HG02884 (cell line): ENCODE measurements around the gene CHID1.

Experiments
- ATAC-seq: cut with Tn5 transposase; IDR thresholded peaks from one replicate; pipeline ENCODE4 v1.9.1; 2021; ENCODE audit warnings: mild to moderate bottlenecking, moderate library complexity; ENCODE audit not compliant: unreplicated experiment

The CHID1 gene

DNA sequence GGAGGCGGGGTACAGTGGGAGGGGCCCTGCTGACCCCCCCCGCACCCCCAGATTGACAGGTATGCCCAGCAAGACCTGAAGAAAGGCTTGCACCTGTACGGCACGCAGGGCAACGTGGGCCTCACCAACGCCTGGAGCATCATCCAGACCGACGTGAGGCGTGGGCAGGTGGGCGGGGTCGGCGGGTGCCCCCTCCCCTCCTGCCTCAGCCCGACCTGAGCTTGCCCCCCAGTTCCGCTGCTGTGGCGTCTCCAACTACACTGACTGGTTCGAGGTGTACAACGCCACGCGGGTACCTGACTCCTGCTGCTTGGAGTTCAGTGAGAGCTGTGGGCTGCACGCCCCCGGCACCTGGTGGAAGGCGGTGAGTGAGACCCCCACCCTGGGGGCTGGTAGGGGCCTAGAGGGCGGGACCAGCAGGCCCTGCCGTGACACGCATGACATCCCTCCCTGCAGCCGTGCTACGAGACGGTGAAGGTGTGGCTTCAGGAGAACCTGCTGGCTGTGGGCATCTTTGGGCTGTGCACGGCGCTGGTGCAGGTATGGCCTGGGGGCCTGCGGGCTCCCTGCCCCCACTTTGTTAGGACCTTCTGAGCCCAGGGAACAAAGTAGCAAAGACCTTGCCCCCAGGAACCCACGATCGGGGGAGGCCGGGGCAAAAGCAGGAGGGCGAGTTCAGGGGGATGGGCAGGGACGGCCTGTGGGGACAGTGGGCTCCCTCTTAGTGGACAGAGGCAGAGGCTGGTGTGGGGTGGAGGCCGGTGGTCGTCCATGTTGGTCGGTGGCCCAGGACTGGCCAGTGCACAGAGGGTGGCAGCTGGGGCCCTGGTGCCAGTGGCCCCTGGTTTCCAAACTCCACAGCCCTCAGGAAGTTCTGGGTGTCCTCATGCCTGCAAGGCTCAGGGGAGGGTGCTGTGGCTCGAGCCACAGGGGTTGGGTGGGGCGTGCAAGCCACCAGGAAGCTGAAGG, 44.9 kb downstream of the CHID1 start:
- no peak for ATAC-seq

DNA sequence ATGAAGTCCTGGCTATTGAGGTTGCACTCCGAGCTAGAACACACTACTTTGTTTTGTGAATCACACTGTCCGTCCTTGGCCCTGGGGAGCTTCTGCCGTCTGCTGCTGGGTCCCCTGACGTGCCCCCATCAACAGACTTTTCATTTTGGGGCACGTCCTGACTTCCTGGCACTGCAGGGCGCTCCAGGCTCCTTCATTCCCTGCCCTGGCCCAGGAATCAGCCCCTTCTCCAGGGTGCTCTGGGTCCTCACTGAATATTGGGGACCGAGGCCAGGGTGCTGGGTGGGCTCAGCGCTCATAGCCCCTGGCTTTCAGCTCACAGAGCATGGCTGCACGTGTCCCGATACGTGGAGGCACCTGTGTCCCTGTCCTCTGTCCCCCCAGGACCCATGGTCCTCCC, 45.7 kb downstream of the CHID1 start:
- no peak for ATAC-seq

DNA sequence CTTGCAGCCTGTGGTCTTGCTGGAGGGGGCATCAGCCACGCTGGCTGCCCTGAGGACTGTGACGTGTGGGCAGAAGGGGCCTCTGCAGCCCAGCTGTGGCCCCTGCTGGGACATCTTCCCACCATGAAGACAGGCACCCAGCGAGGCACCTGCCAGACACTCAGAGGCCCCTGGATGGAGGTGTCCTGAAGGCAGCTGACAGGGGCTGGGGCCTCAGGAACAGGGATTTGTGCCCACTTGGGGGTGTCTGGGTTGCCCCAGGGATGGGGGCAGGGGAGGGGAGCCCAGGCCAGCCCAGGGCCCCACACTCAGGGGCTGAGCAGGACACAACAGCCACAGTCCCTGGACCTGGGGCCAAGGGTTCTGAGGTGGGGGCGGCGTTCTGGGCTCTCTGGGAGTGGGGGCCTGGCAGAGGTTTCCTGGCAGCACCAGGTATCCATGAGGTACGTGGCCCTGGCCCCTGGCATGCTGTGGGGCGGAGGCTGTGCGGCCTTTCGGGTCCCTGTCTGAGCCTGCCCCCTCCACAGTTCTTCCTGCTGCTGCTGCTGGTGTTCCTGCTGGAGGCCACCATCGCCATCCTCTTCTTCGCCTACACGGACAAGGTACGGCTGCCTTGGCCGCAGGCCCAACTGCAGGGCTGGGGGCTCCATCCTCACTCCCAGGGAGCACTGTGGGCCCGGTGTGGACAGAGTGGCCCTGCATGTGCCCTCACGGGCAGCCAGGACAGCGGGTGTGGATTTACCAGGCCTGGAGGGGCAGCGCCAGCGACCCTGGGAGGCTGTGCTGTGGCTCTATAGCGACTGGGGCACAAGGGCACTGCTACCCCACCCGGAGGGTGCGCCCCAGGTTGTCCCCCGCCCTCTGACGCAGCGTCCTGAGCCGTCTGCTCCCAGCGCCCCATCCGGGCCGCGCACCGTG, 46.4 kb downstream of the CHID1 start:
- no peak for ATAC-seq

DNA sequence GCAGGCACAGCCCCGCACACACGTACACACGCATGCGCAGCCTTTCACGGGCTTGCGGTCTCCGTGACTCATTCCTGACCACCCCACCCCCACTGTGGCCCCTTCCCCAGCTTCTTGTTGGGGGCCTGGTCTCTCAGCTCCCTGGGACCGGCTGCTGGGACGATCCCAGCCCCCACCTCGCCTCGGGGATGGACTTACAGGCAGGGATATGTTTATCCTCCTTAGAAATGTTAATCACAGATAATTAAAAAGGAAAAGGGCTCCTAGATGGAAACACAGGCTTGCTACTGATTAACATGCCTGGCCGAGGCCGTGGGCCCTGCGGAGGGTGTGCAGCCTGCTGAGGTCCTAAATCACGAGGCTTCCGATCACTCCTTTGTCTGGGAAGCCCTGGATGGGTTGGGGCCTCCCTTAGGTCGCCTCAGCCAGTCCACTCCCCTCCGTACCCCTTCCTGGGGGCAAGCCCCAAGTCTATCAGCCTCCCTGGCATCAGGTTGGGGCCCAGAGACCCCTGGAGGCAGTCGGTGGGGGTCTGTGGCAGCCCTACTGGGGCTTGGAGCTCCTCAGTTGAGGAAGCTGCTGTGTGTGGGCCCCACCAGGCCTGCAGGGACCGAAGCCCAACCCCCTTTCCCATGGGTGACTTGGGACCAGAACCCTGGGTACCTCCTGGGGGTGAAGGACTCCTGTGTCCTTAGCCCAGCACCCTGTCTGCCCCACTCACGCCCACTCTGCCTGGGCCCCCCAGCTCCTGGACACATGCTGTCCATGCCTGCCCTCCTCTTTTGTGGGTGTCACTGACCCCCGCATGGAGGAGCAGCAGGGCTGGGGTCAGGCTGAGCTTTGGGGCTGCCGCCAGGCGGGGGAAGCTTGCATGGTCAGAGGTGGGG, 47.3 kb downstream of the CHID1 start:
- ATAC-seq, result no peak

DNA sequence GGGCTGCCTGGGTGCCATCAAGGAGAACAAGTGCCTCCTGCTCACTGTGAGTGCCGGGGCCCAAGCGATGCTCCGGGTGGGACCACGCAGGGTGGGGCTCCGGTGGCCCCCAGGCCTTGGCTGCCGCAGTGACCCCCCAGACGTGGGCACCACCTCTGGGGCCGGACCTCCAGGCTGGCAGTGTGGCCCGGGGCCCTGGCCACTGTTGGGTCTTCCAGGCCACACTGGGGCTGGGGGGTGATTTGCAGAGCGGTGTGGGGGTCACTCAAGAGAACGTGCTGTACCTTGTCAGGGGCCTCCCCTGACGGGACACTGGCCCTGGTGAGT, 48.0 kb downstream of the CHID1 start:
- ATAC-seq, result no peak

DNA sequence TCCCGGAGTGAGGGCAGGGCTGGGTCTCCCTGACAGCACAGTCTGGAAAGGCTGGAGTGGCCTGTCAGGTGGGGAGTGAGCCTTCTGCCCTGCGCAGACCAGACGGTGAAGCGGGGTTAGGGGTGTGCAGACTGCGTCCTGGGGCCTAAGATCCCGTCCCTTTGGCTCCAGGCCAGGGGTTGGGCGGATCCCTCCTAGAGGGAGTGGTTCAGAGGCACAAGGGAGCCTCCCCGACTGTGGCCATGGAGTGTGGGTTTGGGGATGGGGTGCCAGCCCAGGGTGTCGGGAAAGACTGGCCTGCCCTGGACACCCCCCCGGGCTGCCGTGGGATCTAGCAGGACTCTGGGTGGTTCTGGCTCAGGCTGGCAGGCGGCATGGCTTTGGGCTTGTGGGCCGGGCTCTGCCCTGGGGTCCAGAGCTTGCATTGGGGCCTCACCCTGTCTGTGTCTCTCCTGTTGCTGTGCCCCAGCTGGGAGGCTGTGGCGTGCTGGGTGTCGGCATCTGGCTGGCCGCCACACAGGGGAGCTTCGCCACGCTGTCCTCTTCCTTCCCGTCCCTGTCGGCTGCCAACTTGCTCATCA, 48.4 kb downstream of the CHID1 start:
- ATAC-seq, result no peak

DNA sequence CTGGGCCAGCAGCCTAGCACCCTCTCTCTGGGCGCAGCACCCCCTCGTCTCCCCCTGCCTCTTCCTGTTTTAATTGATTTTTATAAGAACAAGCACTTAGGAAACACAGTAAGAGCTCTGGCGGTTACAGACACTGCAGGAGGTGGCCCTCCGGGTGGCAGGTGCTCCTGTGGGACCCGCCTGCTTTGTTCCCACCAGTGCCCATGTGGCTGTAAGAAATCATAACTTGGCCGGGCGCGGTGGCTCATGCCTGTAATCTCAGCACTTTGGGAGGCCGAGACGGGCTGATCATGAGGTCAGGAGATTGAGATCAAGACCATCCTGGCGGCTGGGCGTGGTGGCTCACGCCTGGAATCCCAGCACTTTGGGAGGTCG, 49.5 kb downstream of the CHID1 start:
- ATAC-seq, result no peak

DNA sequence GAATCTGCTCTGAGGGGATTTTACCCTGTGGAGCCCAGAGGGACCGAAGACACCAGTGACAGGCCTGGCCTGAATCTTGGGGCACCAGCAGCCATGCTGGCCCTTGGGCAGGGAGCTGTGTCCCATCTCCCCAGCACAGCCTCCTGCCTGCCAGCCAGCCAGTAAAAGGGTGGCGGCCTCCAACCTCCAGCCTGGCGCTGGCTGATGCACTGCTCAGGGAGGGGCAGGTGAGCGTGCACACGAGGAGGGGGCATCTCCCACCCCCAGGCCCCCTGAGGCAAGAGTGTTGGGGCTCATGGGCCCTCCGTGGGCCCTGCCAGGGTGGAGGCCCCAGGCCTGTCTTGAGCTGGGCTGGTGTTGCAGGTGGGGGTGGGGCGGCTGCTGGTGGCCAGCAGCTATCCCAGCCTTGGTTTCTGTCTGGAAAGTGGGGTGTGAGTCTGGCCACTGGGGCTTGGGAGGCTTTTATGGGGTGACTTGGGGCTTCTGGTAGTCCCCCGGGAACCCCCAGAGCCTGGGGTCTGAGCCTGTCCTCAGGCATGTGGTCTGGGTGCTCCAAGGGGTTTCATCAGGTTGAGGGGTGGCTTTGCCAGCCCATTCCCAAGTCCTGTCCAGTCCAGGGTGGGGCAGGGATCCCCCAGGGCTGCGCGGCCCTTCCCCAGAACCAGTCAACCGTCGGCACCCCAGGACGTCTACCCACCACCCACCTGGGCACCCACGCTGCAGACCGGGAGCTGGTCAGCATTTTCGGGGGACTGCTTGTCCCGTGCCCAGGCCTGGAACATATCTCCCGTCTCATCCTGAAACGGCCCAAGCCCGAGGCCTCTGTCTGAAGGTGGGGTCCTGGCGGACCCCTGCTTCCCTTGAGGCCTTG, 50.1 kb downstream of the CHID1 start:
- ATAC-seq, result no peak

DNA sequence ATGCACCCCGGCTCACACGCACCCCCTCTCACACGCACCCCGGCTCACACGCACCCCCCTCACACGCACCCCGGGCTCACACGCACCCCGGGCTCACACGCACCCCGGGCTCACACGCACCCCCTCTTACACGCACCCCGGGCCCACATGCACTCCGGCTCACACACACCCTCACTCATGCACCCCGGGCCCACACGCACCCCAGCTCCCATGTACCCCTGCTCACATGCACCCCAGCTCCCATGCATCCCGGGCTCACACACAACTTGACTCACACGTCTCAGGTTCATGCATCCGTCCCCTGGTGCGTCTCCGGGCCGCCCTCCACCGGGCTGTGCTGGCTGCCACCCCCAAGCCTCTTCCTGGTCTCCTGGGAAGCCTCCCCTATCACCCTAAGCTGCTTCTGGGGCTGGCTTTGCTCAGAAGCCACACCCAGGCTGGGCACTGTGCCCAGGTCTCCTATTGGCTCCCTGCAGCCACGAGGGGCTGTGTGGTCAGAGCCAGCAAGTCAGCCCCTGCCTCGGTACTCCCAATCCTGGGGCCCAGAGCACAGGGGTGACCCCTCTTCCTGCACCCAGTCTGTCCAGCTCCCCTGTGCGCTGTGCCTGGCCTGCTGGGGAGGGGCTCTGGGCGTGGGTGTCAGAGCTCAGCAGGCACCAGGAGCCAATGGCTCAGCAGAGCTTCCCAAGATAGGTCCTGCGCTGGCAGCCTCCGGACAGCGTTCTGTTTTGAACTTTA, 51.0 kb downstream of the CHID1 start:
- ATAC-seq, result no peak

DNA sequence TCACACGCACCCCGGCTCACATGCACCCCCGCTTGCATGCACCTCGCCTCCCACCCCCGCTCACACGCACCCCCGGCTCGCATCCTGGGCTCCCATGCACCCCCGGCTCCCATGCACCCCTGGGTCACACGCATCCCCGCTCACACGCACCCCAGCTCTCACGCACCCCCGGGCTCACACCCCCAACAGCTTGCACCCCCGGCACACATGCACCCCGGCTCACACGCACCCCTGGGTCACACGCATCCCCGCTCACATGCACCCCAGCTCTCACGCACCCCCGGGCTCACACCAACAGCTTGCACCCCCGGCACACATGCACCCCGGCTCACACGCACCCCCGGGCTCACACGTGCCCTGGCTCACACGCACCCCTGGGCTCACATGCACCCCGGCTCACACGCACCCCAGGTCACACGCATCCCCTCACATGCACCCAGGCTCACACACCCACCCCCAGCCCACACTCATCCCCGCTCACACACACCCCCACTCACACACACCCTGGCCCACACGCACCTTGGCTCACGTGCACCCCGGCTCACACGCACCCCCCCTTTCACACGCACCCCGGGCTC, 51.8 kb downstream of the CHID1 start:
- no peak for ATAC-seq

DNA sequence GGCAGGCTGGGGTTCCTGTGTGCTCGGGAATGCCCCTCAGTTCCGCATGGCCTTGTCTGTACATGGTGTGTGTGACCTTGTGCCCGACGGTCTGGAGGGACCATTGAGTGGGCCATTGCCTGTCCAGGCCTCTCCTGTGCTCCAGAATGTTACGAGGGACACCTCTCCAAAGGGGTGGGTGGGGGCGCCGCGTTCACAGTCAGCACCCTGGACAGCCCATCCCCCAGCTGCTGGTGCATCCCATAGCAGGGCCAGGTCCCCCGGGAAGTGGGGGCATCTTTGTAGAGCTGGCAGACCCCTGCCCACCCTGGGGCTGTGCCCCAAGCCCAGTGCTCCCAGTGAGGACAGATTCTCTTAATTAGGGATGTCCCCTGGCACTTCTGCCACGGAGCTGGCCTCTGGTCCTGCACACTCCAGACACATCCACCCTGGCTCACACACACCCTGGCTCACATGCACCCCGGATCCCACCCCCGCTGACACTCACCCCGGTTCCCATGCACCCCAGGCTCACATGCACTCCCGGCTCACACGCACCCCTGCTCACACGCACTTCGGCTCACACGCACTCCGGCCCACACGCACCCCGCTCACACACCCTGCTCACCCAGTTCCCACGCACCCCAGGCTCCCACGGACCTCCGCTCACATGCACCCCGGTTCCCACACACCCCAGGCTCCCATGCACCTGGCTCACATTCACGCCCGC, 52.4 kb downstream of the CHID1 start:
- no peak for ATAC-seq

DNA sequence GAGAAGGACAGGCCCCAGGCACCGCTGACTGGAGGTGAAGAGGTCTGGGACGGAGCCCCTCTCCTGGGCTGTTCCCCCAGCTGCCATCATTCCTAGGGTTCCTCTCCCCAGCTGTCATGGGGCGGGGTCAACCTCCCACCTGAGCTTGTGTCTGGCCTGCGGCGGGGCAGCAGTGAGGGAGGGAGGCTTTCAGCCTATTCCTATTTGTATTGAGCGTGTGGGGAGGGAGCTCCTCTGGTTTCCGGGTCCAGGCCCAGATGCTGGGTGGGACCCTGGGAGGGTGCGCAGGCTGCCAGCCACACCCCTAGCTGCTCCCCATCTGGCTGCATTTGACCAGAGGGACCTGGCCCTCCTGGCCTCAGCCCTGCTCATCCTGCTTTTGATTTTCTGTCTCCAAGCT, 54.2 kb downstream of the CHID1 start:
- ATAC-seq, result no peak

DNA sequence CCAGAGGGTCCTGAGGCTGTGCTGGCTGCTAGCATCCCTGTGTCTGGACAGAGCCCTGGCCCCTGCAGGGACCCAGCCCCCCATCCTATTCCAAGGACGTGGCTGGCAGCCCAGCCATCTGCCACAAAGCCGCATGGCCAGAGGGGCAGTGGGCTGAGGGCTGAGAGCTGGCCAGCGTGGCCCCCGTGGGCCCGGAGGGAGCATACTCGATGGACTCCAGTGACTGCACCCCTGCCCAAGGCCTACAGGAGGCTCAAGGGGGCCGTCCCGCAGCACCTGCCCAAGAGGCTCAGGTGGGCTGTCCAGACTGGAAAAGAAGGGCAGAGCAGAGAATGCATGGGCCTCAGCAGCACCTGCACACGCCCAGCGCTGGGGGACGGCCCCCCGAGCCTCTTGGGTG, 54.8 kb downstream of the CHID1 start:
- no peak for ATAC-seq

DNA sequence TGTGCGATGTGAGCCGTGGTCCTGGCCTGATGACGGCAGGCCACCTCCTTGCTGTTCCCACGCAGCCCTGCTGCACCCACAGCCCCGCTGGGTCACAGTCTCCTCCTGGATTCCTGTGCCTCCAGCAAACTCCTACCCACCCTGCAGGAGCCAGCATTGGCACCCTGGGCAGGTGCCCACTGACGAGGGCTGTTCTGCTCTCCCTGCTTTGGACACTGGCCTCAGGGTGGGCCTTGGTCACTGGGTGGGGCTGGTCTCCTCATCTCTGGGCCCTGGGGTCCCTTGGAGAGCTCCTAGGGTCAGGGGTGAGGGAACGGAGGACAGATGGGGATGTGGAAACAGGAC, 55.3 kb downstream of the CHID1 start:
- ATAC-seq, result no peak

DNA sequence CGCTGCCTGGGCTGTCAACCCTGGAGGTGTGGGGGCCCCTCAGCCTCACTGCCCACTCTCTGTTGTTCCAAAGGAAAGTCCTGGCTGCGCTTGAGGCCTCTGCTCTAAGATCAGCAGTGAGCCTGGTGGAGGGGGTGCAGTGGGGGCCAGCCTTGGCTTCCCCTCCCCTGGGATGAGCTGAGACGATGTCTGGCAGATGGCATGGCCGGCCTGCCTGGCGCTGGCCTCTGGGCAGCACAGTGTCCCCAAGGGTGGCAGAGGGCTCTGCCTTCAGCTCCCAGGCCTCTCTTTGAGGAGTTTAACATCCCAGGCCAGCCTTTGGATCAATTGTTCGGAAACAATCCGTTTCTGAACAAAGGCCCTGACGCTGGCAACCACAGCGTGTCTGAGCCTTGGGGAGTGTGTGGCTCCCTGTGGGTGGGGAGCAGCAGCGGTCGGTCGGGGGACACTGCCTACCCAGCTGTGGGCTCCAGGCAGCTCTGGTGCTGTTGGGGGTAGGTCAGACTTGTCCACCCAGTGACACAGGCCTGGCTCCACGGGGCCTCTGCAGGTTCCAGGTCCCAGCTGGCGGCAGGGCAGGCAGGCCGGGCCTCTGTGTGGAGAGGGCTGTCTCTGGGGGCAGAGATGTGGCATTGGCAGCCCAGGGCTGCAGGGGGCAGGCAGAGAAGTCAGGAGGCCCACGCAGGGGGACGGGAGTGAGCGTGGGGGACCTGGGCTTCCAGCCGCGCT, 55.8 kb downstream of the CHID1 start:
- no peak for ATAC-seq

DNA sequence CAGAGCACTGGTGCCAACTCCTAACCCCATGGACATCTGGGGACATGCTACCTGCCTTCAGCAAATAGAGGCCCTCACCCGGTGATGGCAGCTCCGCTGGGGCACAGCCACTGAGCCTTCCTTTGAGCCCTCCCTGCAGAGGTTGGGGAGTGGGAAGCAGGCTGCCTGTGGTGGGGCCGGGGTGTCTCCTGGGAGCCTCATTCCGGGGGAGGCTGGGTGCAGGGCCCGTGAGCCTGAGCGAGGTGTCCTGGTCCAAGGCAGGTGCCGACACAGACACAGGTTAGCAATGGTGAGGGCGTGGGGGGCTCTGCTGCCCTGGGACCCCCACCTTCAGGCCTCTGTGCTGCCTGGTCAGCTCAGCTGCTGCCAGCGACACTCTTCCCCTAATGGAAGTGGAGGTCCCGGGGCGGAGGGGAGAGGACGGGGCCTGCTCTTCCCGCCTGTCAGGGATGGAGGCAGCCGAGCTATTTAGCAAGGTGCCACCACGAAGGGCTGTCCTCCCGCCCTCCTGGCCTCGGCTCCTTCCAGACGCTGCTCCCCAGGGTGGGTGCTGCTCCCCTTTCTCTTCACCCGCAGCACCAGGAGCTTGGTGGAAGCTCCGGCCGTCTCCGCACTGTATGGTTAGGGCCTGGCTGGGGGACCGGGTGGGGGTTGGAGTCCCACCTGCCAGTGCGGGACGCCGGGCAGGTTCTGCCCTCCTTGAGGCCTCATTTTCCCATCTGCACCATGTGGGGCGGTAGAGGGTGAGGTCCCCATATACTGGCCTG, 56.7 kb downstream of the CHID1 start:
- ATAC-seq, result no peak

DNA sequence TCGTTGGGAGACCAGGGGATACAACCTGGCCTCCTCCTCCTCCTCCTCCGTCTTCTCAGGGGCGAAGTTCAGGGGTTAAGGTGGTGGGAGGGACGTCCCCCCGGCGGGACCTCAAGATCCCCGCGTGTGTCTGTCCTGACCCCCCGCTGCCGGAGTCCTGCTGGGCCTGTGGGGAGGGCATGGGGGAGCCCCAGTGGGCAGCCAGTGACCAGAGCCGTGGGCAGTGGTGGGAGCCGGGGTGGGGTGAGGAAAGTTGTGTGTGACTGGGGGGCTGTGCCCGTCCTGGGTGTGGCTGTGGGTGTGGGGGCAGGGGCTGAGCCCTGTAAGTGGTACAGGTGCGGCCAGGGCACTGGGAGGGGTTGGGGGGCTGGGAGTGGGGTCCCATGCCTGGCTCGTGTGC, 57.8 kb downstream of the CHID1 start:
- ATAC-seq, result no peak
